Measurements from ENCODE around the gene ENTR1. TPM values are rescaled to one million over a fixed set of nuclear protein-coding genes. Genes with fewer than 3 reads are reported as not detected.

ENTR1 gene
- total RNA-seq, 1 donor from 2014 or later: 60.4 TPM

DNA sequence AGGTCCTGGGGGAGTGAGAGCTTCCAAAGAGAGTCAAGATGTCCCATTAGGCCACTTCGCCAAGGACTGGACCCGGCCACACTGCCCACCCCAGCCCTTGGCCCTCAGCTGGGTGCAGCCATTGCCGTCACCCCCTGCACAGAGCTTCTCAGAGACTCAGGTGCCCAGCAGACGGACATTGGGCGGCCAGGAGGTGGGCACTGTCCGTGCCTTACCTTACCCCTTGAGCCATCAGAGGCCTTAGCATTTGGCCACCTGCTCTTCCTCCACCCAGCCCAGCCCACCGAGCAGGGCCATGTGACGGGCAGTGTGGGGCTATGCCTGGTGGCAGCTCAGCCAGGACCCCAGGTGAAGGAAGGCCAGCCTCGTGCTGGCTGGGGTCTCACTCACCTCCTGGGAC, 43.6 kb downstream of the ENTR1 start:
- intact Hi-C loops (cut with DNase I): loop anchor here (5.0 to 10.0 kb wide), 2 partner anchors 52 to 165 kb away; no protein-coding TSS in a partner anchor
- Histone ChIP-seq H3K36me3 (no peaks in the 10 kb centered on the region), H3K4me3 (no peak overlapping the region), H3K27me3 (no peaks in the 10 kb centered on the region), H3K9me3 (no peaks in the 10 kb centered on the region), H3K4me1 (peaks cover 28% of the 10 kb centered on the region), H3K27ac (no peak overlapping the region)
- DNase-seq (ENCODE audit: extremely low spot score in 2 of 2): no peak
- TF ChIP-seq POLR2AphosphoS5 (IDR thresholded peaks at IDR 0.05; ENCODE audit: insufficient read depth in 1 of 2, low read depth in 1 of 2): no peak
- no peak for TF ChIP-seq POLR2A (IDR thresholded peaks at IDR 0.05)
- no peak for TF ChIP-seq CTCF (IDR thresholded peaks at IDR 0.05)

- TF ChIP-seq POLR2AphosphoS5 (IDR thresholded peaks at IDR 0.05; ENCODE audit: insufficient read depth in 1 of 2, low read depth in 1 of 2): no peak
- no peak for TF ChIP-seq CTCF (IDR thresholded peaks at IDR 0.05)
- TF ChIP-seq POLR2A (IDR thresholded peaks at IDR 0.05): no peak
- H3K27ac ChIP-seq: no peak overlapping the region
- H3K27me3 ChIP-seq: no peaks in the 10 kb centered on the region
- intact Hi-C loops (cut with DNase I): loop anchor here (5.0 to 10.0 kb wide), 2 partner anchors 51 to 163 kb away; no protein-coding TSS in a partner anchor
- no peaks in the 10 kb centered on the region for H3K9me3 ChIP-seq
- H3K4me1 ChIP-seq: peaks cover 37% of the 10 kb centered on the region
- no peak overlapping the region for H3K4me3 ChIP-seq
- H3K36me3 ChIP-seq: no peaks in the 10 kb centered on the region
- DNase-seq (ENCODE audit: extremely low spot score in 2 of 2): no peak
Observed at GRCh38 chr9:136365775-136366222, 44.6 kb downstream of the ENTR1 start.

- Histone ChIP-seq H3K4me1 (peaks cover 39% of the 10 kb centered on the region), H3K27ac (no peak overlapping the region), H3K36me3 (no peaks in the 10 kb centered on the region), H3K27me3 (no peaks in the 10 kb centered on the region), H3K9me3 (no peaks in the 10 kb centered on the region), H3K4me3 (no peak overlapping the region)
- TF ChIP-seq CTCF (IDR thresholded peaks at IDR 0.05) (no peak), POLR2AphosphoS5 (IDR thresholded peaks at IDR 0.05; ENCODE audit: insufficient read depth in 1 of 2, low read depth in 1 of 2) (no peak), POLR2A (IDR thresholded peaks at IDR 0.05) (no peak)
- no peak for DNase-seq (ENCODE audit: extremely low spot score in 2 of 2)
- intact Hi-C loops (cut with DNase I): loop anchor here (5.0 to 10.0 kb wide), 2 partner anchors 50 to 163 kb away; no protein-coding TSS in a partner anchor
Observed at GRCh38 chr9:136364942-136365774, 45.3 kb downstream of the ENTR1 start.

GRCh38 chr9:136363949-136364748, 46.3 kb downstream of the ENTR1 start:
- Histone ChIP-seq H3K4me3 (peak overlapping the region; percentile 75 to 99), H3K27ac (no peak overlapping the region), H3K36me3 (no peaks in the 10 kb centered on the region), H3K4me1 (peaks cover 39% of the 10 kb centered on the region), H3K27me3 (no peaks in the 10 kb centered on the region), H3K9me3 (no peaks in the 10 kb centered on the region)
- TF ChIP-seq POLR2A (IDR thresholded peaks at IDR 0.05) (no peak), POLR2AphosphoS5 (IDR thresholded peaks at IDR 0.05; ENCODE audit: insufficient read depth in 1 of 2, low read depth in 1 of 2) (no peak), CTCF (IDR thresholded peaks at IDR 0.05) (peak in 1 of 3 experiments; percentile 48)
- intact Hi-C loops (cut with DNase I): loop anchor here (10.0 kb wide), 1 partner anchor 49 kb away; no protein-coding TSS in a partner anchor
- DNase-seq (ENCODE audit: extremely low spot score in 2 of 2): no peak

All from vagina (tissue), 2 donors.